ENCODE measurements around the gene AEBP2. TPM values are rescaled to one million over a fixed set of nuclear protein-coding genes. Genes with fewer than 3 reads are reported as not detected.

AEBP2 gene
- total and polyA plus RNA-seq, 7 donors: 7.8 to 52.8 (median 28.4) TPM

GRCh38 chr12:19482551-19483109, 43.3 kb downstream of the AEBP2 start:
- Histone ChIP-seq H3K4me3 (no peak overlapping the region), H3K27ac (no peak overlapping the region), H3K27me3 (no peaks in the 10 kb centered on the region), H3K9me3 (peaks cover 0 to 7% (median 3%) of the 10 kb centered on the region in 4 donors), H3K4me1 (peaks cover 0 to 15% (median 6%) of the 10 kb centered on the region in 4 donors), H3K36me3 (peaks cover 0 to 9% (median 0%) of the 10 kb centered on the region in 4 donors)
- WGBS, 2 donors: 76 to 88% methylated on average over 9 of the region's 9 CpGs
- intact Hi-C loops (cut with DNase I): no loop called here
- TF ChIP-seq POLR2AphosphoS5 (IDR thresholded peaks at IDR 0.05) (no peak), EP300 (IDR thresholded peaks at IDR 0.05) (no peak), POLR2A (IDR thresholded peaks at IDR 0.05) (no peak)
- no peak for DNase-seq

- DNase-seq: no peak
- Histone ChIP-seq H3K4me1 (peaks cover 0 to 15% (median 6%) of the 10 kb centered on the region in 4 donors), H3K9me3 (peaks cover 0 to 7% (median 3%) of the 10 kb centered on the region in 4 donors), H3K4me3 (no peak overlapping the region), H3K27ac (no peak overlapping the region), H3K36me3 (peaks cover 0 to 9% (median 0%) of the 10 kb centered on the region in 4 donors), H3K27me3 (no peaks in the 10 kb centered on the region)
- TF ChIP-seq POLR2AphosphoS5 (IDR thresholded peaks at IDR 0.05): no peak
- no peak for TF ChIP-seq CTCF (IDR thresholded peaks at IDR 0.05)
- TF ChIP-seq EP300 (IDR thresholded peaks at IDR 0.05): no peak
- no peak for TF ChIP-seq POLR2A (IDR thresholded peaks at IDR 0.05)
- intact Hi-C loops (cut with DNase I): no loop called here
- 74 to 84% methylated on average over 4 of the region's 4 CpGs for WGBS, 2 donors
Observed at GRCh38 chr12:19483727-19484126, 44.4 kb downstream of the AEBP2 start.

GRCh38 chr12:19484738-19485137, 45.4 kb downstream of the AEBP2 start:
- 75 to 92% methylated on average over 3 of the region's 3 CpGs for WGBS, 2 donors
- peaks cover 0 to 19% (median 6%) of the 10 kb centered on the region in 4 donors for H3K4me1 ChIP-seq
- H3K4me3 ChIP-seq: no peak overlapping the region
- DNase-seq: no peak
- peaks cover 0 to 8% (median 0%) of the 10 kb centered on the region in 4 donors for H3K36me3 ChIP-seq
- no peak overlapping the region for H3K27ac ChIP-seq
- TF ChIP-seq CTCF (IDR thresholded peaks at IDR 0.05) (no peak), POLR2AphosphoS5 (IDR thresholded peaks at IDR 0.05) (no peak), EP300 (IDR thresholded peaks at IDR 0.05) (no peak), POLR2A (IDR thresholded peaks at IDR 0.05) (no peak)
- H3K9me3 ChIP-seq: peaks cover 0 to 7% (median 3%) of the 10 kb centered on the region in 4 donors
- no peaks in the 10 kb centered on the region for H3K27me3 ChIP-seq
- intact Hi-C loops (cut with DNase I): no loop called here

GRCh38 chr12:19485240-19485639, 45.9 kb downstream of the AEBP2 start:
- intact Hi-C loops (cut with DNase I): no loop called here
- 80 to 86% methylated on average over 6 of the region's 6 CpGs for WGBS, 2 donors
- H3K4me3 ChIP-seq: no peak overlapping the region

More at GRCh38 chr12:19485240-19485639, 45.9 kb downstream of the AEBP2 start:
- DNase-seq: no peak
- TF ChIP-seq POLR2AphosphoS5 (IDR thresholded peaks at IDR 0.05): no peak
- no peak for TF ChIP-seq POLR2A (IDR thresholded peaks at IDR 0.05)
- no peak for TF ChIP-seq EP300 (IDR thresholded peaks at IDR 0.05)
- no peak for TF ChIP-seq CTCF (IDR thresholded peaks at IDR 0.05)
- H3K27ac ChIP-seq: no peak overlapping the region
- peaks cover 0 to 19% (median 6%) of the 10 kb centered on the region in 4 donors for H3K4me1 ChIP-seq
- H3K9me3 ChIP-seq: peaks cover 0 to 4% (median under 1%) of the 10 kb centered on the region in 4 donors
- no peaks in the 10 kb centered on the region for H3K27me3 ChIP-seq
- H3K36me3 ChIP-seq: peaks cover 0 to 3% (median 0%) of the 10 kb centered on the region in 4 donors
